Liver (tissue), 9 donors: ENCODE measurements around the gene VPS72. TPM values are rescaled to one million over a fixed set of nuclear protein-coding genes. Genes with fewer than 3 reads are reported as not detected.

Experiments
- DNase-seq: peaks from one replicate; pipeline ENCODE4 v3.0.0-alpha.2; 2017; ENCODE audit warnings: low spot score
- H3K27ac ChIP-seq, 2 donors: one replicate each; pipeline ENCODE4 v1.7.0; 2013; ENCODE audit warnings: inconsistent platforms in 2 of 2, low read length in 2 of 2, control low read depth in 1 of 2, low read depth in 1 of 2, mild to moderate bottlenecking in 1 of 2
- H3K27me3 ChIP-seq, 4 donors: one replicate each; pipeline versions ENCODE4 v1.6.1 to v1.7.0; 2013; ENCODE audit warnings: low read length in 3 of 4, inconsistent platforms in 1 of 4, mild to moderate bottlenecking in 1 of 4, moderate library complexity in 1 of 4; ENCODE audit not compliant: control insufficient read depth in 4 of 4, insufficient read depth in 4 of 4
- H3K36me3 ChIP-seq, 4 donors: one replicate each; pipeline versions ENCODE4 v1.6.1 to v1.7.0; 2013; ENCODE audit warnings: low read length in 3 of 4, mild to moderate bottlenecking in 3 of 4, low read depth in 1 of 4, moderate library complexity in 1 of 4; ENCODE audit not compliant: control insufficient read depth in 4 of 4, insufficient read depth in 3 of 4
- H3K4me1 ChIP-seq, 4 donors: one replicate each; pipeline versions ENCODE4 v1.6.1 to v1.7.0; 2013; ENCODE audit warnings: low read length in 3 of 4, mild to moderate bottlenecking in 3 of 4, moderate library complexity in 1 of 4; ENCODE audit not compliant: control insufficient read depth in 4 of 4, insufficient read depth in 4 of 4
- H3K4me3 ChIP-seq, 3 donors: one replicate each; pipeline versions ENCODE4 v1.6.1 to v1.7.0; 2013; ENCODE audit warnings: low read length in 3 of 3, control low read depth in 1 of 3, low read depth in 1 of 3, mild to moderate bottlenecking in 1 of 3
- H3K9ac ChIP-seq, 2 donors: one replicate each; pipeline ENCODE4 v1.7.0; 2013; ENCODE audit warnings: low read length in 2 of 2, mild to moderate bottlenecking in 2 of 2, moderate library complexity in 2 of 2, control low read depth in 1 of 2, low read depth in 1 of 2
- H3K9me3 ChIP-seq, 4 donors: one replicate each; pipeline versions ENCODE4 v1.6.1 to v1.7.0; 2013; ENCODE audit warnings: low read length in 3 of 4; ENCODE audit not compliant: control insufficient read depth in 4 of 4
- EGR1 ChIP-seq, 2 donors: IDR thresholded peaks; 2 replicates each; pipeline ENCODE4 v1.6.1; 2016 to 2018; ENCODE audit warnings: antibody characterized with exemption in 2 of 2, low read depth in 2 of 2
- FOXA1 ChIP-seq: IDR thresholded peaks from 2 replicates; pipeline ENCODE4 v1.6.1; 2016; ENCODE audit warnings: antibody characterized with exemption
- FOXA2 ChIP-seq: IDR thresholded peaks from 2 replicates; pipeline ENCODE4 v1.6.1; 2016; ENCODE audit warnings: antibody characterized with exemption
- GABPA ChIP-seq, 2 donors: IDR thresholded peaks in 1 of 2; conservative IDR thresholded peaks in 1 of 2; 2 replicates each; pipeline ENCODE4 v1.6.1; 2016; ENCODE audit warnings: antibody characterized with exemption in 2 of 2, mild to moderate bottlenecking in 1 of 2, moderate library complexity in 1 of 2
- HNF4A ChIP-seq, 2 donors: conservative IDR thresholded peaks; 2 replicates each; pipeline ENCODE4 v1.6.1; 2016; ENCODE audit warnings: antibody characterized with exemption in 2 of 2, mild to moderate bottlenecking in 2 of 2
- HNF4G ChIP-seq: IDR thresholded peaks from 2 replicates; pipeline ENCODE4 v1.6.1; 2016; ENCODE audit warnings: antibody characterized with exemption
- JUND ChIP-seq, 2 donors: IDR thresholded peaks; 2 replicates each; pipeline ENCODE4 v1.6.1; 2016; ENCODE audit warnings: antibody characterized with exemption in 2 of 2
- NR2F2 ChIP-seq: IDR thresholded peaks from 2 replicates; pipeline ENCODE4 v1.6.1; 2016; ENCODE audit warnings: antibody characterized with exemption
- RAD21 ChIP-seq, 2 donors: IDR thresholded peaks; 2 replicates each; pipeline ENCODE4 v1.6.1; 2016; ENCODE audit warnings: antibody characterized with exemption in 2 of 2, mild to moderate bottlenecking in 2 of 2
- RXRA ChIP-seq, 2 donors: IDR thresholded peaks; 2 replicates each; pipeline ENCODE4 v1.6.1; 2017 to 2018; ENCODE audit warnings: antibody characterized with exemption in 2 of 2, mild to moderate bottlenecking in 1 of 2
- SP1 ChIP-seq: IDR thresholded peaks from 2 replicates; pipeline ENCODE4 v1.6.1; 2018; ENCODE audit warnings: antibody characterized with exemption, mild to moderate bottlenecking
- TAF1 ChIP-seq: conservative IDR thresholded peaks from 2 replicates; pipeline ENCODE4 v1.6.1; 2016; ENCODE audit warnings: antibody characterized with exemption, mild to moderate bottlenecking
- YY1 ChIP-seq: IDR thresholded peaks from 2 replicates; pipeline ENCODE4 v1.6.1; 2016; ENCODE audit warnings: antibody characterized with exemption, mild to moderate bottlenecking
- WGBS: extraction: QIAGEN DNeasy Blood & Tissue Kit; methylation state at CpG from one replicate; pipeline ENCODE4 v1.1.7; 2013; 5-methylcytosine and 5-hydroxymethylcytosine counted together
- polyA plus RNA-seq, 2 donors: library from polyadenylated mRNA; stranded (reverse) in 1 of 2; unstranded in 1 of 2; fragments of 200-250 nt in 1 of 2; fragments of >200 nt in 1 of 2; fragmentation: Nextera tagmentation in 1 of 2; extraction: Ambion mirVana in 1 of 2; gene quantifications; one replicate each; pipeline versions ENCODE4 v1.2.1 to v1.2.3, GENCODE V29; 2013 to 2015
- total RNA-seq, 2 donors: library from RNA; depleted of rRNA; stranded (reverse); fragments of >200 nt; gene quantifications; one replicate each; pipeline ENCODE4 v1.2.3, GENCODE V29; 2014
- TF ChIP-seq, protein P1 (sequence below): IDR thresholded peaks from 2 replicates; pipeline ENCODE4 v1.6.1; 2016; ENCODE audit warnings: antibody characterized with exemption
- TF ChIP-seq, protein P2 (sequence below): IDR thresholded peaks from 2 replicates; pipeline ENCODE4 v1.6.1; 2016; ENCODE audit warnings: antibody characterized with exemption, mild to moderate bottlenecking
- TF ChIP-seq, protein P3 (sequence below): IDR thresholded peaks from 2 replicates; pipeline ENCODE4 v1.6.1; 2016; ENCODE audit warnings: antibody characterized with exemption
- TF ChIP-seq, protein P4 (sequence below): IDR thresholded peaks from 2 replicates; pipeline ENCODE4 v1.6.1; 2016; ENCODE audit warnings: antibody characterized with exemption
- TF ChIP-seq, protein P5 (sequence below): fragments of 150-350 bp; IDR thresholded peaks from 2 replicates; pipeline ENCODE4 v1.5.1; 2017; ENCODE audit warnings: improper control_type of control experiment, low read depth, low read length; ENCODE audit not compliant: missing input control
- donor health status: healthy.
- donor health status: healthy.
- donor health status: healthy.
- donor health status: healthy.
- donor health status: healthy.

The VPS72 gene
- total and polyA plus RNA-seq, 4 donors = 10.7 to 16.0 (median 11.9) TPM

DNA sequence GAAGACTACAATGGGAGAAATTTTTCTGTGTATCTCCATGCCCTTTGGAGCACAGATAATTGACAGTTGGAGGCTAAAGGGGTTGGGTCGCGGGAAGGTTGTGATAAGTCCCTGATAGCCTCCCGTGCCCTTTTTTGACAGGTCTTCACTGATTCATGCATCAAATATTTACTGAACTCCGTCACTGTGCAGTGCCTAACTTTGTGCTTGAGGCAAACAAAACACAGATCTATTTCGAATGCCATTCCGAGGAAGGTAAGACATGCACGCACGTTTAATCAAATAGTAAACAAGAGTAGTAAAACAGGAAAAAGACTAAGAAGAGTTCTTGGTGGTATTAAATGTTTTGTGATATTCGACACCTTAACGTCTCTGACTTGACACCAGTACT is 7.9 kb upstream of the VPS72 start:
- DNase-seq = peak; percentile 38
- H3K4me1 ChIP-seq = peaks cover 3 to 24% (median 12%) of the 10 kb centered on the region in 4 donors
- TF ChIP-seq FOXA2 = peak; percentile 24
- TF ChIP-seq JUND (IDR thresholded peaks at IDR 0.05) = peak in 1 of 2 donors; percentile 16
- TF ChIP-seq RAD21 (IDR thresholded peaks at IDR 0.05) = no peak
- no peak for TF ChIP-seq HNF4G
- 4% methylated on average over 10 of the region's 10 CpGs for WGBS
- H3K9ac ChIP-seq = peak overlapping the region; percentile 36 to 84
- peaks cover 0 to 4% (median 2%) of the 10 kb centered on the region in 4 donors for H3K36me3 ChIP-seq
- no peaks in the 10 kb centered on the region for H3K27me3 ChIP-seq
- H3K9me3 ChIP-seq = no peaks in the 10 kb centered on the region
- H3K4me3 ChIP-seq = peak overlapping the region; percentile 51 to 96 (median 89)
- peak overlapping the region; percentile 61 to 90 for H3K27ac ChIP-seq

DNA sequence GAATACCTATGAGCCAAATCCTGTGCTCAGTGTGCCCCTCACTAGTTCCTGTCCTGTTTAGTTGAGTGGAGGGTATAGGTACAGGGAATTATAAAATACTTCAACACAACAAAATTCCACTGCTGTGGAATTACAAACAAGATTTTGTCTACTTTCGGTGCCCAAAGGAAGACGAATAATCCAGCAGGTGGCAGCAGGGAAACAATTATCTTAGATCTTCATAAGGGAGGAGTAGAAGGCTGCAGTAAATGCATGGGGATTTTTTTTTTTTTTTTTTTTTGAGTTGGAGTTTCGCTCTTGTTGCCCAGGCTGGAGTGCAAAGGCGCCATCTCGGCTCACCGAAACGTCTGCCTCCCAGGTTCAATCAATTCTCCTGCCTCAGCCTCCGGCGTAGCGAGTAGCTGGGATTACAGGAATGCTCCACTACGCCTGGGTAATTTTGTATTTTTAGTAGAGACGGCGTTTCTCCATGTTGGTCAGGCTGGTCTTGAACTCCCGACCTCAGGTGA is 6.3 kb upstream of the VPS72 start:
- Histone ChIP-seq H3K36me3 (no peaks in the 10 kb centered on the region), H3K4me3 (peak overlapping the region in 1 of 3 donors; percentile 20), H3K9me3 (no peaks in the 10 kb centered on the region), H3K4me1 (peaks cover 1 to 23% (median 12%) of the 10 kb centered on the region in 4 donors), H3K9ac (peak overlapping the region in 1 of 2 donors; percentile 74), H3K27me3 (no peaks in the 10 kb centered on the region), H3K27ac (peak overlapping the region; percentile 31 to 42)
- DNase-seq = peak; percentile 56
- TF ChIP-seq JUND (IDR thresholded peaks at IDR 0.05) (no peak), TAF1 (no peak), FOXA2 (no peak), YY1 (peak; percentile 36), FOXA1 (no peak), GABPA (IDR thresholded peaks at IDR 0.05 in 1 of 2, conservative IDR thresholded peaks at IDR 0.05 in 1 of 2) (no peak), SP1 (peak; percentile 41), RAD21 (IDR thresholded peaks at IDR 0.05) (peak; percentile 78 to 81), EGR1 (IDR thresholded peaks at IDR 0.05; ENCODE audit: low read depth in 2 of 2) (no peak), HNF4G (no peak), RXRA (IDR thresholded peaks at IDR 0.05) (peak in 1 of 2 donors; percentile 9), NR2F2 (no peak), HNF4A (conservative IDR thresholded peaks at IDR 0.05) (peak in 1 of 2 donors; percentile 19)
- TF ChIP-seq, protein P1, sequence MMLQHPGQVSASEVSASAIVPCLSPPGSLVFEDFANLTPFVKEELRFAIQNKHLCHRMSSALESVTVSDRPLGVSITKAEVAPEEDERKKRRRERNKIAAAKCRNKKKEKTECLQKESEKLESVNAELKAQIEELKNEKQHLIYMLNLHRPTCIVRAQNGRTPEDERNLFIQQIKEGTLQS = no peak
- TF ChIP-seq, protein P2, sequence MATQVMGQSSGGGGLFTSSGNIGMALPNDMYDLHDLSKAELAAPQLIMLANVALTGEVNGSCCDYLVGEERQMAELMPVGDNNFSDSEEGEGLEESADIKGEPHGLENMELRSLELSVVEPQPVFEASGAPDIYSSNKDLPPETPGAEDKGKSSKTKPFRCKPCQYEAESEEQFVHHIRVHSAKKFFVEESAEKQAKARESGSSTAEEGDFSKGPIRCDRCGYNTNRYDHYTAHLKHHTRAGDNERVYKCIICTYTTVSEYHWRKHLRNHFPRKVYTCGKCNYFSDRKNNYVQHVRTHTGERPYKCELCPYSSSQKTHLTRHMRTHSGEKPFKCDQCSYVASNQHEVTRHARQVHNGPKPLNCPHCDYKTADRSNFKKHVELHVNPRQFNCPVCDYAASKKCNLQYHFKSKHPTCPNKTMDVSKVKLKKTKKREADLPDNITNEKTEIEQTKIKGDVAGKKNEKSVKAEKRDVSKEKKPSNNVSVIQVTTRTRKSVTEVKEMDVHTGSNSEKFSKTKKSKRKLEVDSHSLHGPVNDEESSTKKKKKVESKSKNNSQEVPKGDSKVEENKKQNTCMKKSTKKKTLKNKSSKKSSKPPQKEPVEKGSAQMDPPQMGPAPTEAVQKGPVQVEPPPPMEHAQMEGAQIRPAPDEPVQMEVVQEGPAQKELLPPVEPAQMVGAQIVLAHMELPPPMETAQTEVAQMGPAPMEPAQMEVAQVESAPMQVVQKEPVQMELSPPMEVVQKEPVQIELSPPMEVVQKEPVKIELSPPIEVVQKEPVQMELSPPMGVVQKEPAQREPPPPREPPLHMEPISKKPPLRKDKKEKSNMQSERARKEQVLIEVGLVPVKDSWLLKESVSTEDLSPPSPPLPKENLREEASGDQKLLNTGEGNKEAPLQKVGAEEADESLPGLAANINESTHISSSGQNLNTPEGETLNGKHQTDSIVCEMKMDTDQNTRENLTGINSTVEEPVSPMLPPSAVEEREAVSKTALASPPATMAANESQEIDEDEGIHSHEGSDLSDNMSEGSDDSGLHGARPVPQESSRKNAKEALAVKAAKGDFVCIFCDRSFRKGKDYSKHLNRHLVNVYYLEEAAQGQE = no peak
- TF ChIP-seq, protein P3, sequence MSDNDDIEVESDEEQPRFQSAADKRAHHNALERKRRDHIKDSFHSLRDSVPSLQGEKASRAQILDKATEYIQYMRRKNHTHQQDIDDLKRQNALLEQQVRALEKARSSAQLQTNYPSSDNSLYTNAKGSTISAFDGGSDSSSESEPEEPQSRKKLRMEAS = no peak
- TF ChIP-seq, protein P4, sequence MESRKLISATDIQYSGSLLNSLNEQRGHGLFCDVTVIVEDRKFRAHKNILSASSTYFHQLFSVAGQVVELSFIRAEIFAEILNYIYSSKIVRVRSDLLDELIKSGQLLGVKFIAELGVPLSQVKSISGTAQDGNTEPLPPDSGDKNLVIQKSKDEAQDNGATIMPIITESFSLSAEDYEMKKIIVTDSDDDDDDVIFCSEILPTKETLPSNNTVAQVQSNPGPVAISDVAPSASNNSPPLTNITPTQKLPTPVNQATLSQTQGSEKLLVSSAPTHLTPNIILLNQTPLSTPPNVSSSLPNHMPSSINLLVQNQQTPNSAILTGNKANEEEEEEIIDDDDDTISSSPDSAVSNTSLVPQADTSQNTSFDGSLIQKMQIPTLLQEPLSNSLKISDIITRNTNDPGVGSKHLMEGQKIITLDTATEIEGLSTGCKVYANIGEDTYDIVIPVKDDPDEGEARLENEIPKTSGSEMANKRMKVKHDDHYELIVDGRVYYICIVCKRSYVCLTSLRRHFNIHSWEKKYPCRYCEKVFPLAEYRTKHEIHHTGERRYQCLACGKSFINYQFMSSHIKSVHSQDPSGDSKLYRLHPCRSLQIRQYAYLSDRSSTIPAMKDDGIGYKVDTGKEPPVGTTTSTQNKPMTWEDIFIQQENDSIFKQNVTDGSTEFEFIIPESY = no peak
- TF ChIP-seq, protein P5, sequence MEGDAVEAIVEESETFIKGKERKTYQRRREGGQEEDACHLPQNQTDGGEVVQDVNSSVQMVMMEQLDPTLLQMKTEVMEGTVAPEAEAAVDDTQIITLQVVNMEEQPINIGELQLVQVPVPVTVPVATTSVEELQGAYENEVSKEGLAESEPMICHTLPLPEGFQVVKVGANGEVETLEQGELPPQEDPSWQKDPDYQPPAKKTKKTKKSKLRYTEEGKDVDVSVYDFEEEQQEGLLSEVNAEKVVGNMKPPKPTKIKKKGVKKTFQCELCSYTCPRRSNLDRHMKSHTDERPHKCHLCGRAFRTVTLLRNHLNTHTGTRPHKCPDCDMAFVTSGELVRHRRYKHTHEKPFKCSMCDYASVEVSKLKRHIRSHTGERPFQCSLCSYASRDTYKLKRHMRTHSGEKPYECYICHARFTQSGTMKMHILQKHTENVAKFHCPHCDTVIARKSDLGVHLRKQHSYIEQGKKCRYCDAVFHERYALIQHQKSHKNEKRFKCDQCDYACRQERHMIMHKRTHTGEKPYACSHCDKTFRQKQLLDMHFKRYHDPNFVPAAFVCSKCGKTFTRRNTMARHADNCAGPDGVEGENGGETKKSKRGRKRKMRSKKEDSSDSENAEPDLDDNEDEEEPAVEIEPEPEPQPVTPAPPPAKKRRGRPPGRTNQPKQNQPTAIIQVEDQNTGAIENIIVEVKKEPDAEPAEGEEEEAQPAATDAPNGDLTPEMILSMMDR = peak; percentile 61
- 36% methylated on average over 14 of the region's 14 CpGs for WGBS
